HG02943 (cell line): ENCODE results near the gene NELFA.

Source experiments
- ATAC-seq: cut with Tn5 transposase; IDR thresholded peaks from one replicate; pipeline ENCODE4 v1.9.1; 2021; ENCODE audit warnings: mild to moderate bottlenecking, low read depth, moderate library complexity; ENCODE audit not compliant: unreplicated experiment

The NELFA gene

GRCh38 chr4:1945124-1945895 lies 63.5 kb downstream of the NELFA start:
- no peak for ATAC-seq

GRCh38 chr4:1943928-1944327 lies 64.8 kb downstream of the NELFA start:
- no peak for ATAC-seq

GRCh38 chr4:1940566-1940965 lies 68.2 kb downstream of the NELFA start:
- ATAC-seq: no peak

- no peak for ATAC-seq
Observed at GRCh38 chr4:1939664-1940509, 68.9 kb downstream of the NELFA start.

- no peak for ATAC-seq
Observed at GRCh38 chr4:1938027-1938426, 70.7 kb downstream of the NELFA start.

- ATAC-seq: no peak
Observed at GRCh38 chr4:1937550-1937949, 71.2 kb downstream of the NELFA start.

- ATAC-seq: no peak
Observed at GRCh38 chr4:1933700-1934099, 75.1 kb downstream of the NELFA start.

GRCh38 chr4:1932736-1933135 lies 76.0 kb downstream of the NELFA start:
- no peak for ATAC-seq
